H1 (cell line): ENCODE data around the gene ANKFN1. TPM values are rescaled to one million over a fixed set of nuclear protein-coding genes. Genes with fewer than 3 reads are reported as not detected.

Experiments
- CTCF ChIA-PET: fragments of 300-600 bp; sonication (Branson Sonifier 250); formaldehyde crosslinking; loops from one replicate; lab custom pipeline; 2021; ENCODE audit not compliant: partially characterized antibody; lab: Charles Lee
- POLR2A ChIA-PET: fragments of 300-600 bp; sonication (Branson Sonifier 250); formaldehyde crosslinking; loops from one replicate; lab custom pipeline; 2021; ENCODE audit warnings: inconsistent platforms; ENCODE audit not compliant: partially characterized antibody; lab: Charles Lee
- DNase-seq, 2 experiments: peaks; one replicate each; pipeline versions ENCODE4 v3.0.0 to v3.0.0-alpha.2; 2010 to 2022; ENCODE audit warnings: low spot score in 2 of 2, low read depth in 1 of 2, mixed read lengths in 1 of 2
- FAIRE-seq: peaks from 2 replicates; lab custom pipeline; 2011; peaks lifted over from hg19 to GRCh38; lab: Jason Lieb, UNC
- H2AFZ ChIP-seq: 2 replicates; pipeline ENCODE4 v1.8.1; 2012; ENCODE audit warnings: low read length, inconsistent platforms
- H2AK5ac ChIP-seq: 2 replicates; pipeline ENCODE4 v1.6.1; 2013; ENCODE audit warnings: low read depth, low read length
- H2BK120ac ChIP-seq: replicated peaks from 2 replicates; pipeline ENCODE3; 2013; ENCODE audit warnings: low read depth, low read length, inconsistent platforms
- H2BK12ac ChIP-seq: 2 replicates; pipeline ENCODE4 v1.6.1; 2013; ENCODE audit warnings: low read depth, low read length
- H2BK15ac ChIP-seq: 2 replicates; pipeline ENCODE4 v1.6.1; 2013; ENCODE audit warnings: low read length
- H2BK20ac ChIP-seq: 2 replicates; pipeline ENCODE4 v1.6.1; 2013; ENCODE audit warnings: low read length
- H2BK5ac ChIP-seq: 2 replicates; pipeline ENCODE4 v1.6.1; 2013; ENCODE audit warnings: low read depth, low read length
- H3K14ac ChIP-seq: 2 replicates; pipeline ENCODE4 v1.6.1; 2013; ENCODE audit warnings: inconsistent platforms; ENCODE audit not compliant: insufficient read length
- H3K18ac ChIP-seq: 2 replicates; pipeline ENCODE4 v1.6.1; 2013; ENCODE audit warnings: low read length; ENCODE audit errors: extremely low read depth
- H3K23ac ChIP-seq: 2 replicates; pipeline ENCODE4 v1.6.1; 2013; ENCODE audit warnings: inconsistent platforms; ENCODE audit not compliant: insufficient read length
- H3K23me2 ChIP-seq: 2 replicates; pipeline ENCODE4 v1.6.1; 2013; ENCODE audit warnings: low read depth, low read length
- H3K27ac ChIP-seq: 2 replicates; pipeline ENCODE4 v1.6.1; 2011; ENCODE audit warnings: low read depth, low read length, inconsistent platforms
- H3K27me3 ChIP-seq, 4 experiments: replicated peaks in 1 of 4; 1 replicate in 1 of 4; 2 replicates in 3 of 4; pipeline versions ENCODE4 v1.6.1 to v1.8.1; 2011 to 2013; ENCODE audit warnings: low read length in 3 of 4, mild to moderate bottlenecking in 3 of 4, inconsistent platforms in 2 of 4, mixed read lengths in 2 of 4, moderate library complexity in 1 of 4; ENCODE audit not compliant: control insufficient read depth in 3 of 4, insufficient read depth in 3 of 4; ENCODE audit errors: extremely low read depth in 1 of 4
- H3K36me3 ChIP-seq, 4 experiments: 2 replicates each; pipeline versions ENCODE4 v1.6.1 to v1.8.1; 2011 to 2013; ENCODE audit warnings: mild to moderate bottlenecking in 4 of 4, low read length in 3 of 4, moderate library complexity in 2 of 4, control low read depth in 1 of 4, inconsistent platforms in 1 of 4; ENCODE audit not compliant: insufficient read depth in 4 of 4, control insufficient read depth in 2 of 4
- H3K4ac ChIP-seq: replicated peaks from 2 replicates; pipeline ENCODE3; 2013; ENCODE audit warnings: low read length, low read depth, mixed read lengths, inconsistent platforms; ENCODE audit not compliant: insufficient read length
- H3K4me1 ChIP-seq, 4 experiments: replicated peaks in 1 of 4; 1 replicate in 1 of 4; 2 replicates in 3 of 4; pipeline versions ENCODE4 v1.6.1 to v1.8.1; 2011 to 2013; ENCODE audit warnings: low read length in 3 of 4, inconsistent platforms in 2 of 4, mixed read lengths in 1 of 4; ENCODE audit not compliant: insufficient read depth in 4 of 4, control insufficient read depth in 3 of 4
- H3K4me2 ChIP-seq, 2 experiments: 2 replicates each; pipeline versions ENCODE4 v1.6.1 to v1.8.1; 2011 to 2013; ENCODE audit warnings: low read depth in 2 of 2, low read length in 2 of 2, control low read depth in 1 of 2, inconsistent platforms in 1 of 2, mild to moderate bottlenecking in 1 of 2; ENCODE audit not compliant: insufficient read depth in 1 of 2
- H3K4me3 ChIP-seq, 4 experiments: fragments of 200-600, 300-600 bp in 1 of 4; sonication (generic), shearing (Covaris generic), sonication (Bioruptor Twin) in 1 of 4; 2 replicates each; pipeline versions ENCODE4 v1.5.1 to v1.8.1; 2011 to 2016; ENCODE audit warnings: low read length in 4 of 4, low read depth in 3 of 4, control low read depth in 2 of 4, inconsistent platforms in 2 of 4, mild to moderate bottlenecking in 2 of 4, mixed read lengths in 1 of 4, moderate library complexity in 1 of 4; ENCODE audit not compliant: insufficient read depth in 2 of 4; ENCODE audit errors: extremely low read depth in 1 of 4
- H3K56ac ChIP-seq: replicated peaks from 2 replicates; pipeline ENCODE3; 2013; ENCODE audit warnings: low read depth, mild to moderate bottlenecking, mixed read lengths, low read length, inconsistent platforms; ENCODE audit not compliant: insufficient read length
- H3K79me1 ChIP-seq: 2 replicates; pipeline ENCODE4 v1.6.1; 2013; ENCODE audit warnings: low read depth, low read length, control low read depth
- H3K79me2 ChIP-seq, 2 experiments: 2 replicates each; pipeline versions ENCODE4 v1.6.1 to v1.8.1; 2012 to 2013; ENCODE audit warnings: low read length in 2 of 2, mild to moderate bottlenecking in 2 of 2, inconsistent platforms in 1 of 2; ENCODE audit not compliant: insufficient read depth in 2 of 2, control insufficient read depth in 1 of 2
- H3K9ac ChIP-seq, 4 experiments: replicated peaks in 1 of 4; 1 replicate in 1 of 4; 2 replicates in 3 of 4; pipeline versions ENCODE4 v1.6.1 to v1.8.1; 2011 to 2013; ENCODE audit warnings: low read depth in 3 of 4, low read length in 3 of 4, control low read depth in 2 of 4, mild to moderate bottlenecking in 2 of 4, moderate library complexity in 2 of 4, inconsistent platforms in 1 of 4; ENCODE audit errors: extremely low read depth in 1 of 4
- H3K9me3 ChIP-seq, 2 experiments: 2 replicates each; pipeline versions ENCODE4 v1.6.1 to v1.8.1; 2012 to 2013; ENCODE audit warnings: mild to moderate bottlenecking in 2 of 2, moderate library complexity in 2 of 2, control low read depth in 1 of 2, inconsistent platforms in 1 of 2, low read depth in 1 of 2, low read length in 1 of 2, mixed read lengths in 1 of 2; ENCODE audit not compliant: insufficient read depth in 2 of 2
- H4K20me1 ChIP-seq, 2 experiments: replicated peaks in 1 of 2; 2 replicates each; pipeline versions ENCODE3 to v1.8.1; 2011 to 2013; ENCODE audit warnings: inconsistent platforms in 2 of 2, low read length in 2 of 2, mild to moderate bottlenecking in 1 of 2; ENCODE audit not compliant: insufficient read depth in 2 of 2, control insufficient read depth in 1 of 2
- H4K5ac ChIP-seq: 2 replicates; pipeline ENCODE4 v1.6.1; 2013; ENCODE audit warnings: low read length, low read depth, mixed read lengths, inconsistent platforms; ENCODE audit not compliant: insufficient read length
- H4K8ac ChIP-seq: 2 replicates; pipeline ENCODE4 v1.8.0; 2013; ENCODE audit warnings: mild to moderate bottlenecking, moderate library complexity, low read length, inconsistent platforms; ENCODE audit not compliant: insufficient read depth; ENCODE audit errors: extremely low read depth
- H4K91ac ChIP-seq: replicated peaks from 2 replicates; pipeline ENCODE3; 2013; ENCODE audit warnings: low read length, mixed read lengths, inconsistent platforms; ENCODE audit not compliant: insufficient read length
- KDM1A ChIP-seq: fragments of 200-600, 300-600 bp; sonication (generic); IDR thresholded peaks from 2 replicates; pipeline ENCODE4 v1.7.1; 2016; ENCODE audit warnings: mild to moderate bottlenecking, low read length, borderline replicate concordance
- POLR2AphosphoS5 ChIP-seq: IDR thresholded peaks from 2 replicates; pipeline ENCODE4 v1.6.1; 2011; ENCODE audit warnings: low read depth, low read length
- SIRT6 ChIP-seq: IDR thresholded peaks from one replicate; pipeline ENCODE4 v1.7.1; 2012; ENCODE audit warnings: low read length, inconsistent platforms
- WGBS, 2 experiments: shearing (Covaris generic) in 1 of 2; methylation state at CpG; one replicate each; pipeline versions ENCODE4 v1.1.6 to v1.1.7; 2013 to 2015; ENCODE audit warnings: low lambda C conversion rate in 2 of 2, mixed read lengths in 2 of 2, inconsistent platforms in 1 of 2, low coverage in 1 of 2, missing lambda C conversion rate in 1 of 2; ENCODE audit not compliant: insufficient replicate concordance in 2 of 2, insufficient coverage in 1 of 2, insufficient read length in 1 of 2; ENCODE audit errors: extremely low coverage in 1 of 2, missing lambda C conversion rate in 1 of 2; 5-methylcytosine and 5-hydroxymethylcytosine counted together
- polyA plus RNA-seq, 7 experiments: library from polyadenylated mRNA; depleted of rRNA in 3 of 7; stranded (reverse) in 5 of 7; unstranded in 2 of 7; fragments of >200 nt in 5 of 7; fragments of 200-250 nt in 2 of 7; gene quantifications; 1 replicate in 5 of 7; 2 replicates in 1 of 7; 4 replicates in 1 of 7; pipeline versions ENCODE4 v1.2.1 to v1.2.3, GENCODE V29; 2011 to 2013; ENCODE audit warnings: missing spikeins in 2 of 7, mixed read lengths in 2 of 7
- total RNA-seq: library from RNA; stranded (reverse); fragmentation: NEBNext Ultra II Directional; extraction: Animal tissue kit (Norgen Biotek cat#: 25700); gene quantifications from 2 replicates; pipeline ENCODE4 v1.2.1, GENCODE V29; 2021
- TF ChIP-seq, protein P1 (sequence below): IDR thresholded peaks from 2 replicates; pipeline ENCODE4 v1.6.1; 2012; ENCODE audit warnings: low read length, inconsistent platforms

The ANKFN1 gene
- total and polyA plus RNA-seq, 2 of the 8 experiments (the other 6 are each of a cell fraction or from before 2014, with no cell fraction given): not detected

GRCh38 chr17:56113486-56113885 lies 39.8 kb upstream of the ANKFN1 start:
- Histone ChIP-seq H2BK20ac (no peak overlapping the region), H3K4me1 (no peaks in the 10 kb centered on the region), H3K23ac (no peak overlapping the region), H2AFZ (no peak overlapping the region), H4K91ac (no peak overlapping the region), H3K18ac (no peak overlapping the region), H2AK5ac (no peak overlapping the region), H2BK12ac (no peak overlapping the region), H3K23me2 (no peaks in the 10 kb centered on the region), H4K20me1 (no peaks in the 10 kb centered on the region), H2BK15ac (no peak overlapping the region), H4K5ac (no peak overlapping the region), H2BK5ac (no peak overlapping the region), H3K79me2 (no peaks in the 10 kb centered on the region), H3K4ac (no peak overlapping the region), H3K36me3 (no peaks in the 10 kb centered on the region), H3K27me3 (no peaks in the 10 kb centered on the region), H3K56ac (no peak overlapping the region), H3K4me3 (no peak overlapping the region), H3K27ac (no peak overlapping the region), H2BK120ac (no peak overlapping the region), H3K9ac (no peak overlapping the region), H3K14ac (no peak overlapping the region), H3K79me1 (no peaks in the 10 kb centered on the region), H3K4me2 (no peak overlapping the region), H4K8ac (no peak overlapping the region), H3K9me3 (no peaks in the 10 kb centered on the region)
- CTCF ChIA-PET: interaction anchor here (0.6 to 5.7 kb wide), 4 partner anchors 8 to 386 kb away, joined by 4 to 23 read pairs (median 4); no protein-coding TSS in a partner anchor
- POLR2A ChIA-PET: no interaction called here
- no peak for FAIRE-seq
- 73% methylated on average over 2 of the region's 2 CpGs; no CpG with 5 or more reads in 1 of the 2 experiments for WGBS, 2 experiments
- no peak for DNase-seq
- TF ChIP-seq SIRT6 (no peak), POLR2AphosphoS5 (no peak), KDM1A (no peak)
- TF ChIP-seq, protein P1, sequence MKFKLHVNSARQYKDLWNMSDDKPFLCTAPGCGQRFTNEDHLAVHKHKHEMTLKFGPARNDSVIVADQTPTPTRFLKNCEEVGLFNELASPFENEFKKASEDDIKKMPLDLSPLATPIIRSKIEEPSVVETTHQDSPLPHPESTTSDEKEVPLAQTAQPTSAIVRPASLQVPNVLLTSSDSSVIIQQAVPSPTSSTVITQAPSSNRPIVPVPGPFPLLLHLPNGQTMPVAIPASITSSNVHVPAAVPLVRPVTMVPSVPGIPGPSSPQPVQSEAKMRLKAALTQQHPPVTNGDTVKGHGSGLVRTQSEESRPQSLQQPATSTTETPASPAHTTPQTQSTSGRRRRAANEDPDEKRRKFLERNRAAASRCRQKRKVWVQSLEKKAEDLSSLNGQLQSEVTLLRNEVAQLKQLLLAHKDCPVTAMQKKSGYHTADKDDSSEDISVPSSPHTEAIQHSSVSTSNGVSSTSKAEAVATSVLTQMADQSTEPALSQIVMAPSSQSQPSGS: no peak
